Neural cell (in vitro differentiated cells): Measurements from ENCODE around the gene UVRAG. TPM values are rescaled to one million over a fixed set of nuclear protein-coding genes. Genes with fewer than 3 reads are reported as not detected.
"Not testable (repeated sequence)": the region's sequence is repeated elsewhere in the genome, so short reads cannot be mapped to it uniquely, and the experiment has no call there.

Source experiments
- H2AFZ ChIP-seq: fragments of 200-600, 300-800 bp; sonication (generic), shearing (Covaris generic); 2 replicates; pipeline ENCODE4 v1.6.0; 2014; ENCODE audit warnings: low read depth, mild to moderate bottlenecking, antibody characterized with exemption, low read length, moderate library complexity
- H3F3A ChIP-seq: fragments of 200-600 bp; shearing (Covaris generic); 2 replicates; pipeline ENCODE4 v1.6.1; 2016; ENCODE audit warnings: mild to moderate bottlenecking, moderate library complexity, mixed read lengths, antibody characterized with exemption, low read length; ENCODE audit not compliant: insufficient read depth, poor library complexity, severe bottlenecking
- H3K27ac ChIP-seq: fragments of 200-600, 300-800 bp; sonication (generic), shearing (Covaris generic); 2 replicates; pipeline ENCODE4 v1.5.1; 2014; ENCODE audit warnings: mild to moderate bottlenecking, low read length, moderate library complexity
- H3K27me3 ChIP-seq: fragments of 300-800, 200-600 bp; sonication (generic), shearing (Covaris generic); 2 replicates; pipeline ENCODE4 v1.6.0; 2014; ENCODE audit warnings: mild to moderate bottlenecking, low read depth, low read length, moderate library complexity; ENCODE audit not compliant: insufficient read depth
- H3K36me3 ChIP-seq: fragments of 300-800, 200-600 bp; sonication (generic), shearing (Covaris generic); 2 replicates; pipeline ENCODE4 v1.5.1; 2014; ENCODE audit warnings: mild to moderate bottlenecking, antibody characterized with exemption, low read length, moderate library complexity; ENCODE audit not compliant: insufficient read depth
- H3K4me2 ChIP-seq: fragments of 300-800, 200-600 bp; sonication (generic), shearing (Covaris generic); 2 replicates; pipeline ENCODE4 v1.6.0; 2014; ENCODE audit warnings: mild to moderate bottlenecking, low read length
- H3K4me3 ChIP-seq: fragments of 300-800, 200-600 bp; sonication (generic), shearing (Covaris generic); 2 replicates; pipeline ENCODE4 v1.5.1; 2014; ENCODE audit warnings: mild to moderate bottlenecking, low read length, moderate library complexity
- H3K79me2 ChIP-seq: fragments of 200-600 bp; shearing (Covaris generic); replicated peaks from 2 replicates; pipeline ENCODE4 v1.6.0; 2014; ENCODE audit warnings: mild to moderate bottlenecking, low read length, moderate library complexity; ENCODE audit not compliant: insufficient read depth
- H3K9ac ChIP-seq: fragments of 300-800, 200-600 bp; sonication (generic), shearing (Covaris generic); 2 replicates; pipeline ENCODE4 v1.6.1; 2016; ENCODE audit warnings: mild to moderate bottlenecking, low read length, mixed read lengths
- H3K9me2 ChIP-seq: fragments of 200-600 bp; shearing (Covaris generic); 2 replicates; pipeline ENCODE4 v1.6.1; 2016; ENCODE audit warnings: mild to moderate bottlenecking, low read length, mixed read lengths; ENCODE audit not compliant: insufficient read depth
- H3K9me3 ChIP-seq: fragments of 200-600, 300-800 bp; sonication (generic), shearing (Covaris generic); 2 replicates; pipeline ENCODE4 v1.6.1; 2016; ENCODE audit warnings: mild to moderate bottlenecking, mixed run types, low read length, moderate library complexity, mixed read lengths
- H4K20me1 ChIP-seq: fragments of 200-600 bp; shearing (Covaris generic); 2 replicates; pipeline ENCODE4 v1.6.1; 2016; ENCODE audit warnings: mild to moderate bottlenecking, mixed run types; ENCODE audit not compliant: insufficient read depth
- CTCF ChIP-seq: fragments of 450-650 bp; IDR thresholded peaks from 2 replicates; pipeline ENCODE4 v1.5.1; 2014; ENCODE audit warnings: antibody characterized with exemption, mild to moderate bottlenecking, moderate library complexity; ENCODE audit not compliant: poor library complexity, severe bottlenecking
- EZH2 ChIP-seq: fragments of 200-600, 300-800 bp; shearing (Covaris generic), sonication (generic); IDR thresholded peaks from 2 replicates; pipeline ENCODE4 v1.6.1; 2014; ENCODE audit warnings: antibody characterized with exemption, low read length, borderline replicate concordance, mild to moderate bottlenecking; ENCODE audit not compliant: insufficient read depth, poor library complexity, severe bottlenecking
- MXI1 ChIP-seq: fragments of 450-650 bp; conservative IDR thresholded peaks from 2 replicates; pipeline ENCODE4 v1.6.1; 2014; ENCODE audit warnings: antibody characterized with exemption, mild to moderate bottlenecking; ENCODE audit not compliant: poor library complexity, severe bottlenecking
- POLR2AphosphoS5 ChIP-seq: IDR thresholded peaks from 2 replicates; pipeline ENCODE4 v1.6.1; 2012
- REST ChIP-seq: IDR thresholded peaks from 2 replicates; pipeline ENCODE4 v1.6.1; 2012; ENCODE audit warnings: borderline replicate concordance
- TAF1 ChIP-seq: IDR thresholded peaks from 2 replicates; pipeline ENCODE4 v1.6.1; 2012; ENCODE audit warnings: low read depth
- polyA plus RNA-seq: library from polyadenylated mRNA; depleted of rRNA; stranded (reverse); fragments of >200 nt; gene quantifications from 2 replicates; pipeline ENCODE4 v1.2.3, GENCODE V29; 2014

UVRAG gene
- polyA plus RNA-seq, 1 donor from 2014 or later = 31.6 TPM

GRCh38 chr11:75968021-75968625 lies 153.1 kb downstream of the UVRAG start:
- Histone ChIP-seq H3K4me3 (no peak overlapping the region), H3K79me2 (no peaks in the 10 kb centered on the region), H3K9me3 (no peaks in the 10 kb centered on the region), H3K4me2 (no peak overlapping the region), H3F3A (peaks cover 2% of the 10 kb centered on the region), H3K36me3 (no peaks in the 10 kb centered on the region), H4K20me1 (no peaks in the 10 kb centered on the region), H2AFZ (no peak overlapping the region), H3K9me2 (no peaks in the 10 kb centered on the region), H3K27me3 (no peaks in the 10 kb centered on the region), H3K9ac (no peak overlapping the region), H3K27ac (no peak overlapping the region)
- TF ChIP-seq REST = no peak
- TF ChIP-seq CTCF = no peak

- Histone ChIP-seq H3K27me3 (no peaks in the 10 kb centered on the region), H2AFZ (no peak overlapping the region), H3K27ac (no peak overlapping the region), H3K9ac (no peak overlapping the region), H3K4me2 (no peak overlapping the region), H3K9me2 (no peaks in the 10 kb centered on the region), H3K9me3 (no peaks in the 10 kb centered on the region), H3K4me3 (no peak overlapping the region), H3K36me3 (no peaks in the 10 kb centered on the region), H4K20me1 (no peaks in the 10 kb centered on the region), H3K79me2 (no peaks in the 10 kb centered on the region), H3F3A (no peaks in the 10 kb centered on the region)
- TF ChIP-seq REST (no peak), CTCF (no peak), POLR2AphosphoS5 (no peak), MXI1 (no peak), EZH2 (no peak), TAF1 (no peak)
Observed at GRCh38 chr11:75969626-75970308, 154.8 kb downstream of the UVRAG start.

GRCh38 chr11:75973710-75974109 lies 158.7 kb downstream of the UVRAG start:
- not testable (repeated sequence) for H3F3A ChIP-seq, H4K20me1 ChIP-seq, H3K79me2 ChIP-seq, H3K27me3 ChIP-seq, H3K4me3 ChIP-seq, H3K9me2 ChIP-seq, H3K36me3 ChIP-seq, H3K4me2 ChIP-seq, H3K9ac ChIP-seq, H2AFZ ChIP-seq, H3K27ac ChIP-seq, H3K9me3 ChIP-seq

- H3K27ac ChIP-seq, H3K36me3 ChIP-seq, H3K4me3 ChIP-seq, H3K4me2 ChIP-seq, H3K27me3 ChIP-seq, H2AFZ ChIP-seq, H3K79me2 ChIP-seq, H3K9me3 ChIP-seq, H3F3A ChIP-seq, H4K20me1 ChIP-seq, H3K9ac ChIP-seq, H3K9me2 ChIP-seq: not testable (repeated sequence)
Observed at GRCh38 chr11:75979075-75979474, 164.1 kb downstream of the UVRAG start.
